ENCODE data around the gene CCR3. TPM values are rescaled to one million over a fixed set of nuclear protein-coding genes. Genes with fewer than 3 reads are reported as not detected.

CCR3 gene
- total RNA-seq, 1 experiment from 2014 or later: not detected

DNA sequence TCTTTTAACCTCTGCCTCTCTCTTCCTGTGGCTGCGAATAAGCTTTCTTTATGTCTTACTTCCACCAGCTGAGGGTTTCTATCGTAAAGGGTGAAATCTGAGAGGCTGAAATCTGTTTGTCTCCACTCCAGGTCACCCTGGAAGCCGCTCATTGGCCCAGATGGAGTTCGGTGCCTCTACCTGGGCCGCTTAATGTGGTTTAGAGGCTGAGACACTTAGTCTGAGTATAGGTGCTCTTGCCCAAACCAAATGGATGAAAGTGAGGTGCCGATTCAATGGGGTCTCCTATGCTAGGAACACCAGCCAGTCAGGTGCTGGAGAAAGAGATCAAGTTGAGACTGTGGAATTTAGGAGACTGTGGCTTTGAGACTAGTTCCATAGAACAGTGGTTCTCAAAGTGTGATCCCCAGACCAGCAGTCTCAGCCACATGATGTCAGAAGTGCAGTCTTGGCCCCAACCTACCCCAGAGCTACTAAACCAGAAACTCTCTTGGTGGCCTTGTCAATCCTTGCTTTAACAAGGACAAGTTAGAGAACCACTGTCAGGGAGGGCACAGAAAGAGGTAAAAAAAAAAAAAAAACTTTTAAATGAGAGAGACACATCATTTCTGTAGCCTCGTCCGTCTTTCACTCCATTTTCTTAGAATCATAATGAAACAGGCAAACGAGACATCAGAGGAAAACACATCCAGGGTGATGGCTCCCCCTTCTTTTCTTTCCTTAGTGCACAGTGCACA lies 56.8 kb downstream of the CCR3 start:
- no peaks in the 10 kb centered on the region for H3K36me3 ChIP-seq (ENCODE audit: control insufficient read depth in 1 of 2, insufficient read depth in 2 of 2, low read length in 2 of 2)
- no peak overlapping the region for H3K4me2 ChIP-seq (ENCODE audit: low read length)
- no peak overlapping the region for H3K4me3 ChIP-seq (replicated peaks in 1 of 2; ENCODE audit: low read depth in 1 of 2, low read length in 2 of 2)
- H4K20me1 ChIP-seq (ENCODE audit: insufficient read depth): no peaks in the 10 kb centered on the region
- no peak overlapping the region for H3K9ac ChIP-seq (ENCODE audit: low read length)
- no peaks in the 10 kb centered on the region for H3K9me2 ChIP-seq (ENCODE audit: insufficient read depth)
- no peaks in the 10 kb centered on the region for H3K79me2 ChIP-seq (ENCODE audit: insufficient read depth, low read length)
- CTCF ChIA-PET: no interaction called here
- TF ChIP-seq JUND (IDR thresholded peaks at IDR 0.05) (no peak), SIN3A (IDR thresholded peaks at IDR 0.05; ENCODE audit: low read depth) (no peak), TCF7L2 (IDR thresholded peaks at IDR 0.05; ENCODE audit: borderline replicate concordance, extremely low read depth, insufficient read depth, insufficient read length) (no peak), POLR2A (IDR thresholded peaks at IDR 0.05; ENCODE audit: borderline replicate concordance, extremely low read depth, insufficient read depth, insufficient read length) (no peak), EZH2 (IDR thresholded peaks at IDR 0.05) (no peak), EZH2phosphoT487 (IDR thresholded peaks at IDR 0.05; ENCODE audit: borderline replicate concordance) (no peak), SP1 (IDR thresholded peaks at IDR 0.05; ENCODE audit: low read depth) (no peak), RAD21 (IDR thresholded peaks at IDR 0.05; ENCODE audit: low read depth) (no peak), FOSL1 (IDR thresholded peaks at IDR 0.05; ENCODE audit: low read depth) (no peak), CBX3 (IDR thresholded peaks at IDR 0.05; ENCODE audit: low read depth) (no peak), ZFX (IDR thresholded peaks at IDR 0.05) (no peak)
- TF ChIP-seq, protein P1, sequence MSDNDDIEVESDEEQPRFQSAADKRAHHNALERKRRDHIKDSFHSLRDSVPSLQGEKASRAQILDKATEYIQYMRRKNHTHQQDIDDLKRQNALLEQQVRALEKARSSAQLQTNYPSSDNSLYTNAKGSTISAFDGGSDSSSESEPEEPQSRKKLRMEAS (IDR thresholded peaks at IDR 0.05): no peak
- TF ChIP-seq, protein P2, sequence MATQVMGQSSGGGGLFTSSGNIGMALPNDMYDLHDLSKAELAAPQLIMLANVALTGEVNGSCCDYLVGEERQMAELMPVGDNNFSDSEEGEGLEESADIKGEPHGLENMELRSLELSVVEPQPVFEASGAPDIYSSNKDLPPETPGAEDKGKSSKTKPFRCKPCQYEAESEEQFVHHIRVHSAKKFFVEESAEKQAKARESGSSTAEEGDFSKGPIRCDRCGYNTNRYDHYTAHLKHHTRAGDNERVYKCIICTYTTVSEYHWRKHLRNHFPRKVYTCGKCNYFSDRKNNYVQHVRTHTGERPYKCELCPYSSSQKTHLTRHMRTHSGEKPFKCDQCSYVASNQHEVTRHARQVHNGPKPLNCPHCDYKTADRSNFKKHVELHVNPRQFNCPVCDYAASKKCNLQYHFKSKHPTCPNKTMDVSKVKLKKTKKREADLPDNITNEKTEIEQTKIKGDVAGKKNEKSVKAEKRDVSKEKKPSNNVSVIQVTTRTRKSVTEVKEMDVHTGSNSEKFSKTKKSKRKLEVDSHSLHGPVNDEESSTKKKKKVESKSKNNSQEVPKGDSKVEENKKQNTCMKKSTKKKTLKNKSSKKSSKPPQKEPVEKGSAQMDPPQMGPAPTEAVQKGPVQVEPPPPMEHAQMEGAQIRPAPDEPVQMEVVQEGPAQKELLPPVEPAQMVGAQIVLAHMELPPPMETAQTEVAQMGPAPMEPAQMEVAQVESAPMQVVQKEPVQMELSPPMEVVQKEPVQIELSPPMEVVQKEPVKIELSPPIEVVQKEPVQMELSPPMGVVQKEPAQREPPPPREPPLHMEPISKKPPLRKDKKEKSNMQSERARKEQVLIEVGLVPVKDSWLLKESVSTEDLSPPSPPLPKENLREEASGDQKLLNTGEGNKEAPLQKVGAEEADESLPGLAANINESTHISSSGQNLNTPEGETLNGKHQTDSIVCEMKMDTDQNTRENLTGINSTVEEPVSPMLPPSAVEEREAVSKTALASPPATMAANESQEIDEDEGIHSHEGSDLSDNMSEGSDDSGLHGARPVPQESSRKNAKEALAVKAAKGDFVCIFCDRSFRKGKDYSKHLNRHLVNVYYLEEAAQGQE (IDR thresholded peaks at IDR 0.05; ENCODE audit: low read depth): no peak
- TF ChIP-seq, protein P3, sequence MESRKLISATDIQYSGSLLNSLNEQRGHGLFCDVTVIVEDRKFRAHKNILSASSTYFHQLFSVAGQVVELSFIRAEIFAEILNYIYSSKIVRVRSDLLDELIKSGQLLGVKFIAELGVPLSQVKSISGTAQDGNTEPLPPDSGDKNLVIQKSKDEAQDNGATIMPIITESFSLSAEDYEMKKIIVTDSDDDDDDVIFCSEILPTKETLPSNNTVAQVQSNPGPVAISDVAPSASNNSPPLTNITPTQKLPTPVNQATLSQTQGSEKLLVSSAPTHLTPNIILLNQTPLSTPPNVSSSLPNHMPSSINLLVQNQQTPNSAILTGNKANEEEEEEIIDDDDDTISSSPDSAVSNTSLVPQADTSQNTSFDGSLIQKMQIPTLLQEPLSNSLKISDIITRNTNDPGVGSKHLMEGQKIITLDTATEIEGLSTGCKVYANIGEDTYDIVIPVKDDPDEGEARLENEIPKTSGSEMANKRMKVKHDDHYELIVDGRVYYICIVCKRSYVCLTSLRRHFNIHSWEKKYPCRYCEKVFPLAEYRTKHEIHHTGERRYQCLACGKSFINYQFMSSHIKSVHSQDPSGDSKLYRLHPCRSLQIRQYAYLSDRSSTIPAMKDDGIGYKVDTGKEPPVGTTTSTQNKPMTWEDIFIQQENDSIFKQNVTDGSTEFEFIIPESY (IDR thresholded peaks at IDR 0.05; ENCODE audit: extremely low read depth, insufficient replicate concordance, low read length): no peak
- TF ChIP-seq, protein P4, sequence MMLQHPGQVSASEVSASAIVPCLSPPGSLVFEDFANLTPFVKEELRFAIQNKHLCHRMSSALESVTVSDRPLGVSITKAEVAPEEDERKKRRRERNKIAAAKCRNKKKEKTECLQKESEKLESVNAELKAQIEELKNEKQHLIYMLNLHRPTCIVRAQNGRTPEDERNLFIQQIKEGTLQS (IDR thresholded peaks at IDR 0.05): no peak
- POLR2A ChIA-PET: no interaction called here
- no peaks in the 10 kb centered on the region for H3K9me3 ChIP-seq (ENCODE audit: control insufficient read depth in 1 of 2, insufficient read depth in 1 of 2, low read depth in 1 of 2, low read length in 2 of 2)
- no peak overlapping the region for H2AFZ ChIP-seq (ENCODE audit: low read depth, low read length, poor library complexity, severe bottlenecking)
- ATAC-seq (no peak), DNase-seq (ENCODE audit: low read depth, low spot score) (no peak)
- H3K27me3 ChIP-seq (ENCODE audit: insufficient read depth, low read length): no peaks in the 10 kb centered on the region
- no peak overlapping the region for H3K27ac ChIP-seq (ENCODE audit: low read depth, low read length)
- RAD21 ChIA-PET (ENCODE audit: low non-redundant PET in 1 of 2, low total read pairs in 2 of 2, uncharacterized antibody in 2 of 2, unreplicated experiment in 2 of 2): no interaction called here
- no TSS peak for BruUV-seq (replicated peaks)
- intact Hi-C loops (cut with micrococcal nuclease): no loop called here
- no peaks in the 10 kb centered on the region for H3K4me1 ChIP-seq (ENCODE audit: control insufficient read depth in 1 of 2, insufficient read depth in 2 of 2, low read length in 2 of 2)

Data from HCT116 (cell line).